Measurements from ENCODE around the gene CPNE5.

- TF ChIP-seq FOXK2 (IDR thresholded peaks at IDR 0.05), result no peak
- no peak for TF ChIP-seq ZNF384 (IDR thresholded peaks at IDR 0.05)
- TF ChIP-seq ELF4 (IDR thresholded peaks at IDR 0.05), result no peak
- no peak for TF ChIP-seq ARNT (IDR thresholded peaks at IDR 0.05)
- TF ChIP-seq FOXM1 (IDR thresholded peaks at IDR 0.05; ENCODE audit: borderline replicate concordance), result no peak
- TF ChIP-seq SUZ12 (IDR thresholded peaks at IDR 0.05), result no peak
- no peak for TF ChIP-seq CTBP1 (IDR thresholded peaks at IDR 0.05; ENCODE audit: borderline replicate concordance)
Observed at GRCh38 chr6:36692220-36692619, 147.0 kb downstream of the CPNE5 start.
